HepG2 (cell line): ENCODE measurements around the gene PATE4. TPM values are rescaled to one million over a fixed set of nuclear protein-coding genes. Genes with fewer than 3 reads are reported as not detected.

Experiments
- CEBPZ ChIP-seq: IDR thresholded peaks from 2 replicates; pipeline ENCODE4 v1.6.1; 2012; ENCODE audit warnings: low read length, improper control_type of control experiment
- KDM4B ChIP-seq: sonication (generic); formaldehyde crosslinking; IDR thresholded peaks from 2 replicates; pipeline ENCODE4 v1.4.0; 2020; ENCODE audit warnings: missing genetic modification reagents
- KIAA2018 ChIP-seq: sonication (generic); formaldehyde crosslinking; IDR thresholded peaks from 2 replicates; pipeline ENCODE4 v1.5.0; 2020; ENCODE audit warnings: mild to moderate bottlenecking, missing genetic modification reagents, borderline replicate concordance
- NRL ChIP-seq: sonication (generic); formaldehyde crosslinking; IDR thresholded peaks from 2 replicates; pipeline ENCODE4 v1.5.0; 2020; ENCODE audit warnings: missing genetic modification reagents, mild to moderate bottlenecking, moderate library complexity, borderline replicate concordance
- SRF ChIP-seq: IDR thresholded peaks from 2 replicates; pipeline ENCODE4 v1.6.1; 2011; ENCODE audit warnings: mild to moderate bottlenecking, low read depth, low read length, moderate library complexity
- ZHX2 ChIP-seq, 2 experiments: sonication (generic) in 1 of 2; formaldehyde crosslinking in 1 of 2; IDR thresholded peaks; 2 replicates each; pipeline versions ENCODE4 v1.6.1 to v1.9.0; 2014 to 2022; ENCODE audit warnings: antibody characterized with exemption in 1 of 2, borderline replicate concordance in 1 of 2, inconsistent platforms in 1 of 2, low read depth in 1 of 2, missing genetic modification reagents in 1 of 2
- ZNF451 ChIP-seq: sonication (generic); formaldehyde crosslinking; IDR thresholded peaks from 2 replicates; pipeline ENCODE4 v1.5.0; 2020; ENCODE audit warnings: mild to moderate bottlenecking, missing genetic modification reagents
- ZNF749 ChIP-seq: sonication (generic); formaldehyde crosslinking; IDR thresholded peaks from 2 replicates; pipeline ENCODE4 v1.8.0; 2022; ENCODE audit warnings: mild to moderate bottlenecking, missing genetic modification reagents, moderate library complexity, borderline replicate concordance
- polyA plus RNA-seq, 8 experiments: library from polyadenylated mRNA; depleted of rRNA in 3 of 8; stranded (reverse) in 7 of 8; unstranded in 1 of 8; fragments of >200 nt; fragmentation: Illumina TruSeq in 4 of 8; extraction: Trizol in 4 of 8; gene quantifications; 2 replicates each; pipeline versions ENCODE4 v1.2.1 to v1.2.3, GENCODE V29; 2011 to 2016; ENCODE audit warnings: low read depth in 4 of 8, missing spikeins in 1 of 8, mixed read lengths in 1 of 8; ENCODE audit not compliant: insufficient read depth in 1 of 8
- total RNA-seq, 5 experiments: library from RNA; depleted of rRNA; stranded (reverse); fragments of >200 nt; fragmentation: Illumina TruSeq; extraction: Trizol; gene quantifications; 2 replicates each; pipeline ENCODE4 v1.2.3, GENCODE V29; 2016; ENCODE audit warnings: low read depth in 1 of 5

Gene PATE4
- total and polyA plus RNA-seq, 2 of the 13 experiments (the other 11 are each of a cell fraction or from before 2014, with no cell fraction given): not detected

GRCh38 chr11:125887373-125888324 lies 54.5 kb downstream of the PATE4 start, which contains the start of gene HYLS1 (continued):
- TF ChIP-seq KIAA2018 (0 out of 2 replicates have a peak, but pooled peaks have one; percentile 45), CEBPZ (no peak), NRL (CRISPR knock-in tag) (0 out of 2 replicates have a peak, but pooled peaks have one; percentile 72), ZNF451 (no peak), ZHX2 (IDR thresholded peaks at IDR 0.05; ENCODE audit: low read depth) (no peak), ZHX2 (CRISPR knock-in tag; IDR thresholded peaks at IDR 0.05; ENCODE audit: borderline replicate concordance) (no peak), KDM4B (CRISPR knock-in tag) (no peak), SRF (no peak), ZNF749 (CRISPR knock-in tag) (peak; percentile 80)
